Stromal cell of bone marrow (primary cell): Measurements from ENCODE around the gene KCND3.
"Not testable (repeated sequence)": the region's sequence is repeated elsewhere in the genome, so short reads cannot be mapped to it uniquely, and the experiment has no call there.

Experiments
- DNase-seq: peaks from one replicate; pipeline ENCODE4 v3.0.0-alpha.2; 2012; ENCODE audit warnings: low read depth

Gene KCND3

DNA sequence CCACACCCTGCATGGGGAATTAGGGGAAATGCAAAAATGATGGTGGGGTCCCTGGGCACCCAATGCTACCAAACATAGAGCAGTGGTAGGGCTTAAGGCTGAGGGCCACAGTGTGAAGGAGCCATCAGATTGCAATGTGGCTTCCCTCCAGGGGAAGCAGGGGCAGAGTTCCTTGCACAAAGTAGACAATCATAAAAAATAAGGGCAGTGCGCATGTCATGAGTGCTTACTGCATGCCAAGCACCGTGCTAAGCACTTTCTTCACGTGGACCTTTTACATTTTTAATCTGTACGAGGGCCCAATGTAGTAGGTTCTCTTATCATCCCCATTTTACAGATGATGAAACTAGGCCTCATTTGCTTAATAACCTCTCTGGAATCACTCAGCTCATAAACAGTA, 177.2 kb downstream of the KCND3 start:
- no peak for DNase-seq

DNA sequence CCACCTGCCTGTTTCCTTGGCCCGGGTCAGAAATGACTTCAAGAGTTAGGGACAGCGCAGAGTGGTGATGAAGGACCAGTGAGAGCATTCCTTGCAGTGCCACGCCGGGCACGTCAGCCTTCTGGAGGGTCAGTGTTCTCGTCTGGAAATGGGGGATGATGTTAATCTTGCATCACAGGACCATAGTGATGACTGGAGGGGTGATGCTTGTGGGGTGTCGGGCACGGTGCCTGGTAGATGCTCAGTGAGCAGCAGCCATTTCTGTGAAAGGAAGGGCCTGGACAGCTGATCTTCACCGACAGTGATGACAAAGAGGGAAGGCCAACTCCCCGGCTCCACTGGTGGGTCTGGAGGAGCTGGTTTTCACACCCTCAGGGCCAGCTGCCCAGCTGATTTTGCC, 177.6 kb downstream of the KCND3 start:
- no peak for DNase-seq

DNA sequence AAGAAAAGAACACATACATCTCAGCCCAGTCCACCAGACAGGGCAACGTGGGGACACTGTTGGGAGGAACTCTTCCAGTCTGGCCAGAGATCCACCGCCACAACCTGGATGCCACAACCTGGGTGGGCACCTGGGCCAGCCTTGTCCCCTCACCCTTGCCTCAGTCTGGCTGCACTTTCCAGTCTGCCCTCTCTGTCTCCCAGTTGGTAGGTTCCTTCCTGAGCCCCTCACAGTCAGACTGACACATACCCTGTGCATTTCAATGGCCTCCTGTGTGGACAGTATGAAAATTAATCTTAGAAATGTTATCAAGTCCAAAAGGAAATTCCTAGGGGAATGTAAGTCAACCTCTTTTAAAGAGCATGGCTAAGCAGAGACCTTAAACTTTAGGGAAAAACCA, 184.2 kb downstream of the KCND3 start:
- DNase-seq = no peak

DNA sequence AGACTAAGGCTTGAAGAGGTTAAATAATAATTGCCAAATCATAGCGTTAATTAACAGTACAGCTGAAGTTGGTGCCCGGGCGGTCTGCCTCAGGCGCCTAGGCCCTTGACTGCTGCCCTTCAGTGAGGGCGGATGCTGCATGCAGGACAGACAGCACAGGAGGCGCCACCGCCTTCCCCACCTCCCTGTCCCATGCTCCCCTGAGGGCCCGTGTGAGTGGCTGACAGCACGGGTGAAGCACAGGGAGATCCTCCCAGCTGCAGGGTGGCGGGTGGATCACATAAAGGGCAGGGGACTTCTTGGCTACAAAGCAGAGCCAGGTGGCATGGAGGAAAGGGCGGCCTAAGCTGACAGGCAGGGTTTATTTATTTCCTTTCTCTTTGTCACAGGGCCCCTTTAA, 184.7 kb downstream of the KCND3 start:
- no peak for DNase-seq

DNA sequence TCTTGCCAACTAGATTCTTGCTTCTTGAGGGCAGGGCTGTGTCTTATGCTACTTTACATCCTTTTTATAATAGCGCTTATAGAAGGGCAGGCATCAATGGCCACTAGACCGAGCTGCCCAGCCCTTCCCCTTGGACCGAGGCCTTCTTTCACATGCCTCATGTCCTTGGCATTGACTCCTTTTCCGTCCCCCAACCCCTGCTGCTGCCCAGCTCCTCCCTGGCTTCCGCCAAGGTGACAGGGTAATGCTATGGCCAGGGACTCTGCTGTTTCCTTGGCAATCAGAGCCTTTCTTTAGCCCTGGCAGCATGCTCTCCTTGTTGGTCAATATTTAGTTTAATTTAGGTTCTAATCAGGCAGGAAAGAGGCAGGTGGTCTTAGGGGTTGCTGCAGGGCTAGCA, 185.5 kb downstream of the KCND3 start:
- DNase-seq = no peak

DNA sequence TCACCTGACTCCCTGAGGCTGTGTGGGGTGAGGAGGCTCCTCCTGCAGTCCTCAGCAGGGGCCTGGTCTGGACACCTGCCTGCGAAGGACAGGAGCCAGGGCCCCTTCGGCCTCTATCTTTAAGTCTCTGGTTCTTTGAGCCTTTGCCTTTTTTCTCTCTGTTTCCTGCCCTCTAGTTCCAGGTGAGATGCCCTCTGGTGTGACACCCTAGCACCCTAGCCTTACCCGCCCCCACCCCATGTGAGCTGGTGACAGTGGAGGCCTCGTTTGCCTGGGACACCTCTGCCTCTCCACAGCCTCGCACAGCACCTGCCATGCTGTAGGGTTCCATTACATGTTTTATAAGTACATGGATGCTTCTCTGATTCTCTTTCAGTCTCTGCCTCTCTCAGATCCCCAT, 186.5 kb downstream of the KCND3 start:
- DNase-seq = no peak

DNA sequence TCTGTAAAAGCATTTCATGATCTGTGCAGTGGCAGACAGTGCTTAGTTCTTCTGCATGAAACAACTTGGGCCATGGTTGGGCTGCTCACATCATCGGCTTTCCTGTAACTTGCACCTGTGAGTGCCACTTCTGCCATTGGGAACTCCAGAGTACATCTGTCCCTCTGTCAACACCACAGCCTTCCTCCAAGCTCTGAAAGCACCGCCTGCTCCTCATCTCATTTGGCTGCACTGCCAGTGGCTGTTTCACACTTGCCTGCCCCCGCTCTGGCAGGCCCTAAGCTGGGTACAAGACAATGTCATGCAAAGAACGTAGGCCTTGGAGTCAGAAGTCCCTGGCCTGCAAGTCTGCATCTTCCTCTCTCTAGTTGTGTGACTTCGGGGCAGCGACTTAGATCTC, 187.4 kb downstream of the KCND3 start:
- no peak for DNase-seq

DNA sequence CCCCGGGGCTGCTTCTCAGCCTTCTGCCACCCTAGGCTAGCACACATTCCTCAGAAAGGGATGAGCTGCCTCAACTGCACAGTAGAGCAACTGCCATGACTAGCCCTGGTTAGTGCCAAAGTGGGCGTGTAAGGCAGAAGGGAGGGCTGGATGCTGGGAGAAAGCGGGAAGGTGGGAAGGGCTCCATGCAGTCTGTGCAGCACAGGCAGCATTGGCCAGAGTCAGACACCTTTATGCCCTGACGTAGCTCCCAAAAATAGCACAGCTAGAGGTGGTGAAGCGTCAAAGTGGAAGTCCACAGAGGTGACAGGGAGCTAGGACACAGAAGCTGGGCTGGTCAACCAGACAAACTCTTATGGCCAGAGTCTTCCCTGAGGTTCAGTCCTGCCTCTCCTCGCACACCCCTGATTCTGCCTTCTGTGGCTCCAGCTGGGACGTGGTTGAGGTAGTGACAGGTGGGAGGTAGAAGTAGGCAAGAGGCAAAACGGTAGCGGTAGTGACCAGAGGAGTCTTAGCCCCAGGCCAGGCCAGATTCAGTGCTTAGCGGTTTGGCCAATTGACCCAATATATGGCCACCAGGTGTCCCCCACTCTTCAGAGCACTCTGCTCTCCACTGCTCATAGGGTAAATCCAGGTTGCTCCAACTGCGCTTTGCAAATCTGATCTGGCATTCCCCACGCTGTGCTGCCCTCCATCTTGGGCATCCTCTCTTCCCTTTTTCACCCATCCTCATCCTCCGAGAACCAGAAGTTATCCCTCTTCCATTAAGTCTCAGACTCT, 188.2 kb downstream of the KCND3 start:
- no peak for DNase-seq

DNA sequence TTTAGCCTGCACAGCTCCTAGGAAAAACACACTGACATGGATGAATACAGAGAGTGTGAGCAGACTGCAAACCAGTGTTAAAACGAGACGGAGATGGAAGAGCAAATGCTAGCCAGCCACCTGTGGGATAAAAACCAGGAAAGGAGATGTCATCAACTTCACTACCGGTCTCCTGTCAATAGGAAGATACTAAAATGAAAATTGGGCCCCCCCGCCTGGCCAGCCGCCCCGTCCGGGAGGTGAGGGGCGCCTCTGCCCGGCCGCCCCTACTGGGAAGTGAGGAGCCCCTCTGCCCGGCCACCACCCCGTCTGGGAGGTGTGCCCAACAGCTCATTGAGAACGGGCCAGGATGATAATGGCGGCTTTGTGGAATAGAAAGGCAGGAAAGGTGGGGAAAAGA, 189.7 kb downstream of the KCND3 start:
- not testable (repeated sequence) for DNase-seq

DNA sequence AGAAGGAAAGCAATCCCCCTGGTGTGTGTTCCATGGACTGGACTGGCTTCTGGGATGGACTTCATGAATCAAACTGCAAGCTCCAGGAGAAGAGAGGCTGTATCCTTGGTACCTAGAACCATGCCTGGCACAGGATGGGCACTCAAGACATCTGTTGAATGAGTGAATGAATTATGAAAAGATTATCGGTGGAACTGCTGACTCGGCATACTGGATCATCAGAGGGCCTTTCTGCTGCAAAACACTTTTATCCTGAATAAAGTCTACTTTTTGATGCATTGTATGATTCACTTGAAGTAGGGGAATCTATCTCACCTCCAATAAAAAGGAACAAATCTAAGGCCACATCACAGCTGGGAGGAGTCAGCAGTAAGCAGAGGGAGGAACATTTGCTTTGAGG, 190.9 kb downstream of the KCND3 start:
- no peak for DNase-seq

DNA sequence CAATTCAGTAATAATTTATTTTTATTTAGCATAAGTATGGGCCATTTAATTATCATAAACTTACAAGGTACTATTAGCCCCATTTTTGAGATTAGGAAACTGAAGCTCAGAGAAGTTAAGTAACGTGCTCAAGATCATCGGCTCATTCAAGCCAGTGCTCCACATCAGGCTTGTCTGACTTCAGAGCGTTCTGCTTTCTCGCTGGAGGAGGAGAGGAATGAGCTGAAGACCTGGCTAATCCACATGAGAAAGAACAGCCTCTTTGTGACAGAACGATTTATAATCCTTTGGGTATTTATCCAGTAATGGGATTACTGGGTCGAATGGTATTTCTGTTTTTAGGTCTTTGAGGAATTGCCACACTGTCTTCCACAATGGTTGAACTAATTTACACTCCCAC, 194.1 kb downstream of the KCND3 start:
- DNase-seq = no peak

DNA sequence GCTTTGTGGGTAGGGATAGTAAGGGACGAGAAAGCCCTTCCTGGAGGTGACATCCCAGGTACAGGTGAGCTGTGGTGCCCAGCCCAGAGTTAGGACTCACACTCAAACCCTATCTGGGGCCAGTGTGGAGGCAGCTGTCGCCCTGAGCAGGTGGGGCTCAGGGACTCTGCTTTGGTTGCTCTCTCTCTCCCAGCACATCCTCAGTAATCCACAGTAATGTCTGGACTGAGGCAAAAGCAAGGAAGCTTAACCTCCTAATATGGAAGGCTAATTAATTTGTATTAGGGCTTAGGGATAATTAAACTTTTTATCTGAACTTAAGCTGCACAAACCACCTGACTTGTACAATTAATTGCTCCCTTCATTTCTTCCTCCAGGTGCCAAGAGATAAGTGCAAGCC, 195.5 kb downstream of the KCND3 start:
- no peak for DNase-seq

DNA sequence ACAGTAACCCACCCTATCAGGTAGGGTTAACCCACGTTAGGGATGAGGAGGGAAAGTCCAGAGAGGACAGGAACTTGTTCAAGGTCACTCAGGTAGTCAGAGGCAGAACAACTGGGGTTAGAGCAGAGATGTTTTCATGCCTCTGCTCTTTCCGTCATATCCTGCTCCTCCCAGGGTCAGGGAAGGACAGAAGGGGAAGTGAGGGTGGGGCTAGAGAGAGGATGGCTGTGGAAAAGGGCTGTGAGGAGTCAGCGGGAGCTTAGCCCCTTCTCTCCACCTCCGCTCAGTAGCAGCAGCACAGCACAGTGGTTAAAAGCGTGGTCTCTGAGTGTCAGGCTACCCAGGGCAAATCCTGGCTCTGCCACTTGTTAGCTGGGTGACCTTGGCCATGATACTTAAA, 197.2 kb downstream of the KCND3 start:
- no peak for DNase-seq

DNA sequence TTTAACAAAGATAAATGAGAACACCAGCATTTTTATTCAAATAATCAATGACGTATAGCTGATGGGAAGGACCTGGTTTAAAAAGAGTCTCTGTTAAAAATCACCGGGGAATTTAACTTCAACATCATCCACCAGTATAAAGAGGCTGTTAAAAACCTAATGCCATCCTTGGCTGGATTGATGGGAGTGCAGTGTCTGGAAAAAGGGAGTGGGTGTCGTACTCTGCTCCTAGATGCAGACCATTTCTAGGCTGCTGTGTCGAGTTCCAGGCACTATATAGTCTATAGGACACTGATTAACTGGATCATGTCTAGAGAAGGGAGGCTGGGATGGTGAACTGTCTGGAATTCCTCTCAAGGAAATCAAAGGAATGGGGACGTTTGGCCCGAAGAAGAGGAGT, 197.7 kb downstream of the KCND3 start:
- DNase-seq = no peak

DNA sequence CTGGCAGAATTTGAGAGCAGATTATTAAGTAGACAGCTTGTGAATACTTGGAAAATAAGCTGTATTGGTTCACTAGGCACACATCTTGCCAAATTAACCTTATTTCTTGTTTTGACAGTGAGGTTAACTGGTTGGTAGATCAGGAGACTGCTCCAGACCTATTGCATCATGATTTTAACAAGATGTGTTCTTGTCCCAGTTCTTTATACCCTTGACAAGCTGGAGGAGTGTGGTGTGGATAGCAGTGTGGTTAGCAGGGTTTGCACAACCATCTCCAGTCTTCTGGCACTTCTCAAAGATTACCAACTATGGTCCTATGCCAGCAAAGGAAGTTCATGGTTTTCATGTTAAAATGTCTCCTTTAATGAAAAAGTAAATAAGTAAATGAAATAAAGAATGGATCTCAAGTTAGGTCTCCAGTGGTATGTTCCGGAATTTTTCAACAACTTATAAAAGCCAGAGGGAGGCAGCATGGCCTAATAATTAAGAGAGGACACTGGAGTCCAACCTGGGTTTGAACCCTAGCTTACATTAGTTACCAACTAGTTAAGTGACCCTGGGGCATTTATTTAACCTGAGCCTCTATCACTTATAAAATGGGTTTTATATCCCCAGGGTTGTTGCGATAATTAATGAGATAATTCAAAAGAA, 199.7 kb downstream of the KCND3 start:
- peak; percentile 51 for DNase-seq

DNA sequence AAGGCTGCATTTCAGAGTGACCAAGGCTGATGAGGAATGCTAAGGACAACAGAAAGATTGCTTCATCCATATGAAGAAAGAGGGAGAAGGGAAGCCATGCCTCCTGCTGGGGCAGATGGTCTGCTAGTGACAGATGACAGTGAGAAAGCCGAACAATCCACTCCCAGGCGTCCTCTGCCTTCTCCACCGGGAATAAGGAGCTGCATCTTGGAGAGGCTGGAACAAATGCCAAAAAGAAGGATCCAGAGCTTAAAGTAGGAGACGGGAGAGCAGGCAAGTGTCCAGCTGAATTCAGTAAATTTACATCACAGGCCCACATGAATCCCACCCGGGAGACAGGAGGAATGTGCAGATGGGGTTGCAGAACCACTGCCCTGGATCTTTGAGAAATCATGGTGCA, 200.3 kb downstream of the KCND3 start:
- DNase-seq = no peak

DNA sequence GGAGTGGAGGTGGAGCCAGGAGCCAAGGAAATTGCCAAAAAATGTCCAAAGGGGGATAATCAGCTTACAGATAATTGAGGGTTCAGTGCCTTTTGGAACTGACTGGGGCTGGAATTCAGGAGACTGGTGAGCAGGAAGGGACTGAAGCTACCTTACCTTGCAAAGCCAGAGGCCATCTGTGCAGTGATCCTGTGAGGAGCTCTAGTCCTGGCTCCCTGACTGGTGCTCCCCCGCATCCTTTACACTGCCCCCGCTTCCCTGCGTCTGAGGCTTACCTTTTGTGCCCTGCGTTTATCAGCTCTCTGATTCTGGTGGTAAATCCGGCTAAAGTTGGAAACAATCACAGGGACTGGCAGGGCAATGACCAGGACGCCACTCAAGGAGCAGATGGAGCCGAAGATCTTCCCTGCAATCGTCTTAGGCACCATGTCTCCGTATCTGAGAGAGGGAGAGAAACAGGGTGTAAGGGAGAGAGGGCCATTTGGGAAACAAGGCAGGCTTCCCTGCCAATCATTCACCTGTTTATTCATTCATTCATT, 202.7 kb downstream of the KCND3 start:
- DNase-seq = no peak

DNA sequence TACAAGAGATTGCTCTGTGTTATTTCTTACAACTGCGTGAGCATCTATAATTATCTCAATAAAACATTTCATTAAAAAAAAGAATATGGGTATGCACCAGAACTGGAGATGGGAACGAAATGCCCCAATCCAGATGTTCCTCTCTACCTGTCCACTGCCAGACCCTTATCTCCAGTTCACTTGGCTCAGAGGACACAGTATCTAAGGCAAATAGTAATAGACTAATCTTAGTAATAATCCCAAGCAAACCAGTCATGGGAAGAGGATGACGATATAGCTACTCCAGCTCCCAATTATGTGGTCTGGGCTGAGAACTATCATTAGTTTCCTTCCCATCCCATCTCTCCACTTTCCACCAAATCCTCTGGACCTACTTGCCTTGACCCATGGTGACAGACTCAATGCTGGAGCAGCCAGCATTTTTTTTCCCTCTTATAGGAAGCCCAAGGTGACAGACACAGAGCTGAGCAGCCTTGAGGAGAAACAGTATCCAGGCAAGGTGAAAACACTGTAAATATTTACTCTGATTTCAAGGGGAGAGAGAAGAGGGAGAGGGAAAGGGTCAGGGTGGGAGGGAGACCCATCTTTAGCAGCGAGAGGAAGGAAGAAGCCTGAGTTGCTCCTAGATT, 205.1 kb downstream of the KCND3 start:
- DNase-seq = no peak

DNA sequence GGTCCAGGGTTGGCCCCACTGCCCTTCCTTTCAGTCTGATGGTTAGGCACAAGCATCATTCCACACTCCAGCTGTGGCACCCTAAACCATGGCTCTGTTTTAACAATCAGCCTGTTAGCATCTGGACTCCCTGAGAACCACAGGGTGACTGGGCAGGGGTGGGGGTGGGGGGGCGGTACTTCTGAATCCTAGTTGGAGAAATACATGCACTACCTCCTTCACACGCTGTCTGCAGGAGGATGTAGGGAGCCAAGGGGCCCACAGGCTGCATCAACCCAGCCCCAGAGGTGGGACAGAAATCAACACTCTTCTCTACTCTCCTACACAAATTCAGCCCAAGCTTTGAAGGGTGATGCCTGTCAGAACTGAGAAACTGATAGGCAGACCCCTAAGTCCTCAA, 209.9 kb downstream of the KCND3 start:
- DNase-seq = no peak

DNA sequence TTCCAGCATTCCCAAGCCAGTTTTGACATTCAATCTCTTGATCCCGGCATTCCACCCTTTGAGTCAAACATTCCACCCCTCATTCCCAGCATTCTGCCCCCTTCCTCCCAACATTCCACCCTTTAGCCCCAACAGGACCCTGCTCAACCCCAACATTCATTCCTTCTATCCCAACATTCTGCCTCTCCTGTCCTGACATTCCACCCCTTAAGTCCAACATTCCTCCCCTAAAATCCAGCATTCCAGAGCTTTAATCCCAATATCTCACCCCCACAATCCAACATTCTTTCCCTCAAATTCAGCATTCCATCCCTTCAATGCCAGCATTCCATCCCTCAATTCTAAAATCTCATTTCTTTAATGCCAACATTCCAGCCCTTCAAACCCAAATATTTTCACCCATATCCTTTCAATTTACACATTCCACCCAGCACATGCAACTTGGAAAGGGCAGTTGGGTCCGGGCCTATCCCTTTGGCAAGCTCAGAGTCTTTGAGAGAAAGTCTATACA, 210.9 kb downstream of the KCND3 start:
- no peak for DNase-seq

DNA sequence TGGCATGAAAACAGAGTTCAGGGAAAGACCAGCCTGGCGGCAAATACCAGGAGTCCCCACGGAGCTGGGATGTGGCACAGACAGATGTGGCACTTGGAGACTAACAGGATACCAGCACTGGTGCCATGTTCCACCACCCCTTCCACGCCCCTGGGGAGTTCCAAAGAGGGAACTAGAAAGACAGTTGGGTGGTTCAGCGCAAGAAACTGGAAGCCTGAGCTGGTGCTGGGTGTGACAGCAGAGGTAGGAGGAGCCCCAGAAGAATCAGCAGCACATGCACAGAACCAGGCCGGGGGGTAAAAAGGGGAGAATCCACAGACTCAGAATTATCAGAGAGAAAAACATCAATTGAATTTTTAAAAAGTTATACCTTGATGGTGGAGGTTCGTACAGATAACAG, 211.4 kb downstream of the KCND3 start:
- no peak for DNase-seq

DNA sequence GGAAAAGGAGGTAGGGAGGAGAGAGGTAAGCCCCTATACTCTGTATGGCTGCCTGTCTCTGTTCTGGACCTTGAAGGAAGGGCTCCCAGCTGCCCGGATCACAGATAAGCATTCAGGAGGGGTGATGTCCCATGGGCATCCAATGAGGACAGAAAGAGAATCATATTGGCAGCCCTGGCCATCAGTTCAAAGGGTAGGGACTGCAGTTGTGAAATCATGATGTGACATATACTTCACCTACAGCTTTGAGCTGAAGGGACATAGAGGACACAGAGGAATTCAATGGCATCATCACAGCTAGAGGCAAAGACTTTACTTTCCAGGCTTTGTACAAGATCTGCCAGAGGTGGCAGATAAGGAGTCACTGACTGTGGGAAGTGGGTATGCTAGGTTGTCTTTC, 212.2 kb downstream of the KCND3 start:
- DNase-seq = no peak

DNA sequence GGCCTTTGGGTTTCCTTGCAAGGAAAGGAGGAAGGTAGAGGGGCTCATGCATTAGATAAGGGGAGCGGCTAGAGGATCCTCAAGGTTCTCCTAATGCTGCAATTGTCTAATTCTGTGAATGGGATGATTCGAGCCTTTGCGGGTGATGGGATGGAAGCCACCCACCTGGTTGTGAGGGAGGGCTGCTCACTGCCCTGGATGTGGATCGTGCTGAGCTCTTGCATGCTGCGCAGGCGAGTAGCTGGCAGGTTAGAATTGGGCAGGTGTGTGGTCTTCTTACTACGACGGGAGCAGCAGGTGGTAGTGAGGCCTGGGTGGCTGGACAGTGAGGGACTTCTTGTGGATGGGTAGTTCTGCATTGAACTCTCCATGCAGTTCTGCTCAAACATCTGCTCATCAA, 212.6 kb downstream of the KCND3 start:
- DNase-seq = no peak
